Muscle of back (tissue), 10 donors: Measurements from ENCODE around the gene NOMO2. TPM values are rescaled to one million over a fixed set of nuclear protein-coding genes. Genes with fewer than 3 reads are reported as not detected.

Source experiments
- polyA plus RNA-seq, 10 donors: library from polyadenylated mRNA; unstranded; fragments of 120-200 nt; gene quantifications; one replicate each; pipeline ENCODE4 v1.2.1, GENCODE V29; 2013; ENCODE audit not compliant: insufficient read length in 10 of 10

NOMO2 gene
- polyA plus RNA-seq, 10 donors = 29.4 to 95.6 (median 61.7) TPM

Other genes starting within 250 kb of the NOMO2 start
- 10 to 100 TPM in 2 of 10 donors, 1 to 10 TPM in 4, under 1 TPM in 4; 0.67 to 33.9 (median 1.8) TPM for gene NPIPA8, start 225.4 kb downstream of the NOMO2 start, polyA plus RNA-seq
- 1,000 to 10,000 TPM; 1,620 to 2,402 (median 1,877) TPM for gene RPS15A, start 228.2 kb upstream of the NOMO2 start, polyA plus RNA-seq
- 100 to 1,000 TPM in 4 of 10 donors, 10 to 100 TPM in 6; 74.7 to 136 (median 97.9) TPM for gene ARL6IP1, start 239.5 kb upstream of the NOMO2 start, polyA plus RNA-seq